GM19324 (cell line): Measurements from ENCODE around the gene CCDC40.

Experiments used
- ATAC-seq: cut with Tn5 transposase; IDR thresholded peaks from one replicate; pipeline ENCODE4 v1.9.1; 2021; ENCODE audit warnings: mild to moderate bottlenecking, moderate library complexity; ENCODE audit not compliant: unreplicated experiment, low FRiP score

The CCDC40 gene

DNA sequence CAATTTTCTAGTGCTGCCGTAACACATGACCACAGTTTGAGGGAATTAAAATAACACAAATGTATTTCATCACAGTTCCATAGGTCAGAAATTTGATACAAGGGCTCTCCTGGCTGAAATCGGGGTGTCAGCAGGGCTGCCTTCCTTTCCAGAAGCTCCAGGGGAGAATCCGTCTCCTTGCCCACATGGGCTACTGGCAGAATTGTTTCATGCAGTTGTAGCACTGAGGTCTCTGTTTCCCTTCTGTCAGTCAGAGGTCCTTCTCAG, 89.9 kb downstream of the CCDC40 start:
- no peak for ATAC-seq

DNA sequence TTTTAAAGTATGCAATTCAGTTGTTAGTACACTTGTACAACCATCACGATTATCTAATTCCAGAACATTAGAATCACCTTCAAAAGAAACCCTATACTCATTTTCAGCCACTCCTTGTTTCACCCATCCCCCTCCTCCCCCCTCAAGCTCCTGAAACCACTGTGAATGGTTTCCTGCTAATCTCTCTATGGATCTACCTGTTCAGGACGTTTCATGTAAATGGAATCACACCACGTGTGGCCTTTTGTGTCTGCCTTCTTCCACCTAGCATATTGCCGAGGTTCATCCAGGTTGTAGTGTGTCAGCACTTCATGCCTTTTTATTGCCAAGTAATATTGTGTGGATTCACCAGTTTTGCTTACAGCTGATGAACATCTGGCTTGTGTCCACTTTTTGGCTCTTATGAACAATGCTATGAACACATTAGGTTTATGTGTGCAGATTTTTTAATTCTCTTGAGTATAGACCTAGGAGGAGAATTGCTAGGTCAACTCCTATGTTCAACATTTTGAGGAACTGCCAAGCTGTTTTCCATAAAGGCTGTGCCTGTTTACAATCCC, 92.6 kb downstream of the CCDC40 start:
- no peak for ATAC-seq

DNA sequence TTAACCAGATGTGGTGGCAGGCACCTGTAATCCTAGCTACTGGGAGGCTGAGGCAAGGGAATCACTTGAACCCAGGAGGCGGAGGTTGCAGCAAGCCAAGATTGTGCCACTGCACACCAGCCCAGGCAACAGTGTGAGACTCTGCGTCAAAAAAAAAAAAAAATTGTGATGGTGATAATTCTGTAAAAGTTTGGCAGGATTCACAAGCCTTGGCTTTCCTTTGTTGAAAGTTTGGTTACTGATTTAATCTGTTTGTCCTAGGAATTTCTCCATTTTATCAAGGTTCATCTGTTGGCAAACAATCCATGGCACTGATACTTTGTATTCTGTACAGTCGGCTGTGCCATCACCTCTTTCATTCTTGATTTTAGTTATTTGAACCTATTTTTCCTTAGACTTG, 94.5 kb downstream of the CCDC40 start:
- no peak for ATAC-seq

GRCh38 chr17:80132906-80133625, 96.6 kb downstream of the CCDC40 start:
- ATAC-seq: no peak

DNA sequence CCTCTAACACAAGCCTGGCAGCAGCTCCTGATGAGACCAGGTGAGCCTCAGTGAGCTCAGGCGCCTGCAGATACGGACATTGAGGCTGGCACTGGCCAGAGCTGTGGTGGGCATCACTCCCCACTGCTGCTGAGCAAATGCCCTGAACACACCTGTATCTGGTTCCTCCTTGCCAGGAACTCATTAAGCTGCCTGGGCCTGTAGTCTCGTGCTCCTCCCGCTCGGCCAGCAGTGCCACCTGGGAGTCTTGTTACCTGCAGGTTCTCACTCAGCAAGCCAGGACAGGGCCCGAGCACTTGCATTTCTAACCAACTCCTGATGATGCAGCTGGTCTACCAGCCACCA, 97.2 kb downstream of the CCDC40 start:
- ATAC-seq: no peak

GRCh38 chr17:80137131-80137530, 100.7 kb downstream of the CCDC40 start:
- no peak for ATAC-seq

- no peak for ATAC-seq
Measured at GRCh38 chr17:80138856-80139426, 102.5 kb downstream of the CCDC40 start.

DNA sequence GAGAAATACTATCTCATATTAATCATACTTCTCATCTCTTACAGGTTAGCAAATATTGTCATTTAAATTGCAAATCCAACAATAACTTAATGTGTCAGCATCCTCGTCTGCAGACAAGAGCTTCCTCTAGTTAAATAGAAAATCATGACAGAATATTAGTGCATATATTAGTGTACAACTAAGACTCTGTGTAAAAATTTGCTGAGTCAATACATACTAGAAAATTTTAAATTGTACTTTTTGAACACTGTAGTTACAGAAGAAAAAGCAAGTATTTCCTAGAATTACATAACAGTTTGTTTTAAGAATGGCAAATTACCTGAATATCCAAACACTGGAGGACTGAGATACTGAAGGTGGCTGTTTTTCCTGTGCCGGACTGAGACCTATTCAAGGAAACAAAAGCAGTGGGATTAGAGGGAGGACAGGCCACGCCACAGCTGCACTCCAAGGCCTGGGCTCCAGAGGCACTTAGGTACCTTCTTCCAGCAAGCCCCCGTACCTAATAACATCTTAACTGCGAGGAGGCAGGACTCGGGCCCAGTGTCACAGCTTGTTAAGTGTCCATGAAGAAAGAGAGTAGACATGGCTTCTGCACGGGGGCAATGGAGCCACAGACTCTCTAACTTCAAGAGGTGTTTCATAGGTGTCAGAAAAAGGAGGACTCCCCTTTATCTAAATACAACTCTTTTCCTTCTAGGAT, 105.2 kb downstream of the CCDC40 start:
- ATAC-seq: no peak

GRCh38 chr17:80142929-80143328, 106.5 kb downstream of the CCDC40 start:
- ATAC-seq: no peak

DNA sequence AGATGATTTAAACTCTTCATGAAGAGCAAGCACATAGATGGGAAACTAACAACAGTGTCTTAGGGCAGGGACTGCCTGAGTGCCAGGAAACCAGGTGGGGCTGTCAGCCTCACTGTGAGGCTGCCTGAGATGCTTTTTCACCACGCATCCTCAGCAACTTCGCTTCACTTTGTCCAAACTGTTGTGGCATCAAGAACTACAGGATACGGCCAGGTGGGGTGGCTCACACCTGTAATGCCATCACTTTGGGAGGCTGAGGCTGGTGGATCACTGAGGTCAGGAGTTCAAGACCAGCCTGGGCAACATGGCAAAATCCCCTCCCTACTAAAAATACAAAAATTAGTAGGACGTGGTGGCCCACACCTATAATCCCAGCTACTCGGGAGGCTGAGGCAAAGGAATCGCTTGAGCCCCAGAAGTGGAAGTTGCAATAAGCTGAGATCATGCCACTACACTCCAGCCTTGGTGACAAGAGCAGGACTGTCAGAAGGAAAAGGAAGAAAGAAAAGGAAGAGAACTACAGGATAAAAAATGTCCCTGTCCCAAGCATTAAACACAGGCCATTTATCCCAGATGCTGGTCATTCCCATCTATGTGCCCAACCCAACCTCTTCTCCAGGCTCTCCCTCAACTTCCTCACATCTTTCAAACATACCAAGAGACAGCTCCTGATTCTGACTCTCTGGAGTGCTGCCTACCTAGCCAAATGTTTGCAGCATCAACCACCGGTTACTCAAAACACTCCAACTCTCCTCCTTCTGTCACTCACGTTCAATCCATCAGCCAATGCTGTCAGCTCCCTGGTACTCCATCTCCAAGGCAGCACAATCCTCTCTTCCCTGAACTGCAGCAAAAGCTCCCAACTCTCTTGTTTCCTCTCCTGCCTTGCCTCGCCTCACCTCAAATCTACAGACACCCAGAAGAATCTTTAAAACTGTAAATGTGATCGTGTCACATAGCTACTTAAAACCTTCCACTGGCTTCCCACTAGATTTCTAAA, 108.9 kb downstream of the CCDC40 start:
- no peak for ATAC-seq

GRCh38 chr17:80146121-80147034, 109.9 kb downstream of the CCDC40 start:
- peak; percentile 33 for ATAC-seq

DNA sequence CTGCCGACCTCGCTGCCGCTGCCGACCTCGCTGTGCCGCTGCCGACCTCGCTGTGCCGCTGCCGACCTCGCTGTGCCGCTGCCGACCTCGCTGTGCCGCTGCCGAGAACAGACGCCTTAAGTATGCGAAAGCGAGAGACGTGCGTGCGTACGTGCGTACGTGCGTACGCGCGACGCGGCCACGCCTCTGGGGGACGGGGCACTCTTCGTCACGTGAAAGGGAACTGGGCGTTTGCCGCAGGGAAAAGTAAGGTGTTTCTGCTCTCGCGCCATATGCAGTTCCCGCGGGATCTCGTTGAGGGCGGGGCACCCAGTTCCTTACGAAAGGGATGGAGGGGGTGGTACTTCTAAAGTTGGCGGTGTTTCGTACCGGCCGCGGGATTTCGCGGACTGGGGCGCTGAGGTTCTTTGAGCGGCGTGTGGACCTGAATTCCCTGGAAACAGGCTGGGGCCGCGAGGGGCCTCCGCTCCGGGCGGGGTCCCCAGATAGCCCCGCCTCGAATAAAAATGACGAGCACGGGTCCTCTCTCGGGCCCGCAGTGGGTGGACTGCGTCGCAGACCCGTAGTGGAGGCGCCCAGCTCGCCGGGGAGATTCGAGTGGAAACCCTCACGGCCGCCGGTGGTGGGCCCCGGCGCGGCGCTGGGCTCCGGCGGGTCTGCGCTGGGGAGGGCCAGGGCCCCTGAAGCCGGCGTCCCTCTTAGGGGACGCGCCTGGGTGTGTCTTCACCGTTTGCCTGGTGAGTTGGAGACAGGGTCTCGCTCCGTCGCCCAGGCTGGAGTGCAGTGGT, 110.8 kb downstream of the CCDC40 start, which contains the start of gene EIF4A3:
EIF4A3 (minus strand) TSS at position 94 of the 788 bp plus-strand sequence. CDS start 167 bp downstream, outside the sequence.
- peak; percentile 91 for ATAC-seq
